Activated T-cell treated with anti-CD3 and anti-CD28 coated beads, Interleukin-2, amount 50 U/mL, for 48 hours (primary cell): ENCODE data around the gene EEPD1.
A peak's percentile ranks its signal among the peaks of the same experiment; 100 is the strongest.
"Not testable (repeated sequence)": the region's sequence is repeated elsewhere in the genome, so short reads cannot be mapped to it uniquely, and the experiment has no call there.

Source experiments
- DNase-seq, 2 experiments: peaks; one replicate each; pipeline ENCODE4 v3.0.0-alpha.2; 2020

The EEPD1 gene

DNA sequence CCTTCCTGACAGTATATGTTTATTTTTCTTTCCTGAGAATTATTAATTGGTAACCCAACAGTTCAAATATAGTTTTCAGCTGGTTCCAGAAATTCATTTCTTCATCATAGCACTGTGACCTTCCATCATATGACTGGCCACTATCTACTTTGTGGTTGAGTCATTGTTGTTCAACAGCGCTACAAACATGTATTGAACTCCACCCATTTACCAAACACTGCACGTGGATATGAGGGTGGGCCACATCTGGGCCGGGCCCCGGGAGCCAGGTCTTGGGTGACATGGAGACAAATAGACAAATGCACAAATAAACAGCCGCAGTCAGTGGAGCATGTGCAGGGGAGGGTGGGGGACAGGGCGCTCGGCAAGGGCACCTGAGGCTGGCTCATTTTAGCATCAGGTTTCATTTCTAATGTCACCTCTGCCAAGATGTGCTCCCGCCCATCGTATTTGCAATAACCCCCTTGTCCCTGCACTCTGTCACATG lies 24.0 kb upstream of the EEPD1 start:
- DNase-seq, result no peak

DNA sequence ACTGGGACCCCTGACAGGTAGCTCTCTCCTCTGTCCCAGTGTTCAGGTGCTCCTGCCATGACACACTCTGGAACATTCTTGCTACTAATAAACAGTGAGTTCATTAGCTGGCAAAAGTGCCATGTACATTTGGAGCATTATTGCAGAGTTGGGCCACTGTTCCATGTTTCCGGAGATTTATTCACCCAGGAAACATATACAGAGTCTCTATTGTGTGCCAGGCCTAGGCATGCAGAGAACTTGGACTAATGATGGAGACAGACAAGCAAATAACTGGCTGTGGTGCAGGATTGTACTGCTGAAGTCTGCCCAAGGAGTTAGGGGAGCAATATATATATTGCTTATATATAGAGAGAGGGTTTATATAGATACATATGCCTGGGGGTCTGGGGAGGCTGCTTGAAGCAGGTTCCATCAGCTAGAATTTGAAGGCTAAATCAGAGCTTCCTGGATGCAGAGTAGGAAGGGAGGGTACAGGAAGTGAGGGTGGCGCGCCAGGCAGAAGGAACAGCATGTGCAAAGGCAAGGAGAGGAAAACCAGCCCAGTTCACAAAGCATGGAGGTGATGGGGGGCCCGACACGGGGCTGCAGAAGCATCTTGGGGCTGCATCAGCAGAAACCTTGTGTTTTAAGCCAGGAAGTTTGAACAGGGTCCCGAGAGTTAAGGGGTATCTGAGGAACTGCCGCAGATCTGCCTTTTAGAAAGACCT lies 22.7 kb upstream of the EEPD1 start:
- DNase-seq, result no peak

GRCh38 chr7:36131026-36131425 lies 22.0 kb upstream of the EEPD1 start:
- DNase-seq, result no peak

DNA sequence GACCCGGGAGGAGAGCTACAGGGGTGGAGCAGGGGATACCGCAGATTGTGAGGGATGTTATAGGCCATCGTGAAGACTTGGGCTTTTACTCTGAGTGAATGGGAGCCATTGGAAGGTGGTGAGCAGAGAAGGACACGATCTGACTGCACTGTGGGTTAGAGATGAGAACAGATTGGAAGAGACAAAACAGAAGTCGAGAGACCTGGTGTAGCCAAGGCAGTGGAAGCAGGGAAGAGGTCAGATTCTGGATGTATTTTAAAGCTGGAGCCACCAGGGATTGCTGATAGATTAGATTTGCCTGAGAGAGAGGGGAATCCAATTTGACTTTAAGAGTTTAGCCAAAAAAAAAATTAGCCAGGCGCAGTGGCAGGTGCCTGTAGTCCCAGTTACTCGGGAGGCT lies 21.6 kb upstream of the EEPD1 start:
- no peak for DNase-seq

DNA sequence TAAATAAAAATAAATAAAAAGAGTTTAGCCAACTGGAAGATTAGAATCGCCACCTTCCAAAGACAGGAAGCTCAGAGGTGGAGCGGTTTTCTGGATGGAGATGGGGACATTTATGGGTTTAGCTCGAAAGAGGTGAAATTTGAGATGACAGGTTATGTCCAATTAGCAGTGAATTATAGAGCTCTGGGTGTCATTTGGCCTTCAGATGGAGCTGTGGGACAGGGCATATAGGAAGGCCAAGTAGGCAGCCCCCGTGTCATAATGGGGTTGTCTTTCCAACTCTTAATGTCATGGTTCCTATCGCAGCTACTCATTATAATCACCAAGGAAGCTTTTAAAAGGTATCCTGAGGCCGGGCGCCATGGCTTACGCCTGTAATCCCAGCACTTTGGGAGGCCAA lies 21.0 kb upstream of the EEPD1 start:
- DNase-seq, result no peak

DNA sequence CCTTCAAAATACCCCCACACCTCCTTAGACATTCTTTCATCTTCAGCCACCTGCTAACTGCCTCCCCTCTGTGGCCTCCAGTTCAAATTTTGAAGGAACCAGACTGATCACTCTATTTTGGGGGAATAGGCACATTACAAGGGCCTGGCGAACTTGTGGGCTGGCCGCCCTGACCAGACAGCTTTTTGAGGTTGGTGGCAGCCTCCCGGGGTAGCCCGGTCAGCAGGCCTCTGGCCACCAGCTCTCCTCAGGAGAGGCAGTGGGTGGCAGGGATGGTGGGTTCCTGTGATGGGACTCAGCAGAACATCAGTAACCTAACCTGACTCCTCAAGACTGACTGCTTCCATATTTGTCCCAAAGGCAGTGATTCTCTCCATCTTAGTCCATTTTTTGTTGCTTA lies 17.4 kb upstream of the EEPD1 start:
- no peak for DNase-seq

DNA sequence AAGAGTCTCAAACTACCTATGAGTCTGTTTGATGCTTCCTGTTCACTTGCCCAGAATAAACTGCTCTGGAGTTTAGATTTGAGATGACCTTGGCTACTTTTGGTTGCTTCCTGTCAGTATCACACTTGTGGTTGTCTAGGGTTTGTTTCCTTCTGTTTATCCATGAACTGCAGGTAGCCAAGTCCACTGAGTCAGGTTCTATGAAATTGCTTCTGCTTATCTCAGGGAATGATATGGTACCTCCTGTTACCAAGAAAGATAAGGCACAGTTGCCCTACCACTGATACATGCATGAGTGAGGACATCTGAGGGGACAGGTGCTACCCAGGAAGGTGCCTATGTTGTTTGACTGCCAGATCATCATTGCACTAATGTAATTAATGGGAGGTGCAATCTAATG lies 15.8 kb upstream of the EEPD1 start:
- DNase-seq, result no peak

- no peak for DNase-seq
Measured at GRCh38 chr7:36137754-36138153, 15.3 kb upstream of the EEPD1 start.

DNA sequence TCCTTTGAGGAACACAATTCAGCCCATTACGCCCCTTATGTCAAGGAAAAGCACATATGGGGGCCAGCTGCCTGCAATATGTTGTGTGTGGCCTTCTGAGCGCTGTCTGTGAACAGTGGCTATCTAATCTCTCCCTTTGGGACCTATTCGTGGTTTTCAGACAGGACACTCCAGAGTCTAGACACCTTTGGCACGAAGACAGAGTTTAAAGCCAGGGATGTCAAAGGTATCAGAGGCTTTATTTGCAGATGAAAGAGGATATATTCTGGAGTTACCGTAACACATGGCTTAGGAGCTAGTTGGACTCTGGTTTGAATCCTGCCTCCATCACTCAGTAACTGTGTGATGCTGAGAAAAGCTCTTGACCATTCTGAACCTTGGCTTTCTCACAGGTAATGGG lies 14.8 kb upstream of the EEPD1 start:
- DNase-seq, result no peak

GRCh38 chr7:36141351-36141750 lies 11.7 kb upstream of the EEPD1 start:
- DNase-seq, result no peak

DNA sequence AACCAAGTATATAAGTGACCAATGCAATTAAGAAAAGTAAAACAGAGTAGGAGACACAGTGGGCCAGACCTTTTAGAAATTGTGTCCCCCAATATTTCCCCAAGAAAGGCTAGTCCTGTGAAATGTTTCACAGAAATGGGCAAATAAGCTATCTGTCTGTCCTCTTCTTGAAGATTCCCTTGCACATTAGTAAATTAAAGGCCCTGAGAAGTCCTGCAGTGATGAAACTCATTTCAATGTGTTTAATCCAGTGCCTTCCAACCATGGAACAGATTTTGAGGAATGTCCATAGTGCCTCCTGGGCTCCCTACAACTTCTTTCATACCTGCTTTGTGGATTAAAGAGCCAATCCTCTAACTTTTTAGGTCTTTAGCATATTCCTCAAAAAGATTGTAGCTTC lies 11.2 kb upstream of the EEPD1 start:
- no peak for DNase-seq

DNA sequence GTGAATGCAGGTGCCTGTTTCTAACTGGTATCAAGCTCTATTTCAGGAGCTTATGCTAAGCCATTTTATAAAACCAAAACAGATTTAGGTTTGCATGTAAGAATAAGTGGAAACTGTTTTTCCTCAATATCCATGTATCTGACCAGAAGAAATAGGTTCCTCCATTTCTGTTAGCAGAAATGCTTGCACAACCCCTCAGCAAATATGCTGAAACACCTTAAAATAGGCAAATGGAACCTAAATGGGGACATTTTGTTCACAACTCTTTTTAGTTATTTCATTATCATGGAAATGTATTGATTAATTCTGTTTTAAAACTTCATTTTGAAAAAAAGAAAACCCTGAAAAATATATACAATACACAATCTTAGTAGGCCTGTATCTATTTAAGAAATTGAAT lies 8.9 kb upstream of the EEPD1 start:
- DNase-seq, result no peak

GRCh38 chr7:36145686-36146085 lies 7.4 kb upstream of the EEPD1 start:
- no peak for DNase-seq

DNA sequence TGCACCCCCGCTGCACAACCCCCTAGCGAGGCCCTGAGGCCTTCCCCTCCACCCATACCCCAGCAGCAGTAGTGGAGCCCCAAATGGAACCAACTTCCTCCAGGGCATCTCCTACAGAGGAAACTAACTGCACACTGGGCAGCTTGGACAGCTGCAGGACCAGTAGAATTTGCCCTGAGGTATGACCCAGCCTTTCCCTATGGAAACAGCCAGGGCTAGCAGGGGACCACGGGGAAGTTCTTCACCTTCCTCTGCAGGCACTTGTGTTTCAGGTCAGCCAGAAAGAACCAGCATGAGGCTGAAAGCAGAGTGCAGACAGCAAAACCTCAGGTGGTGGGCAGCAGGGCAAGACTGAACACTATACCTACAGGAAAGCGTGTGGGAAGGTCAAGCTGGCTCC lies 5.7 kb upstream of the EEPD1 start:
- no peak for DNase-seq

DNA sequence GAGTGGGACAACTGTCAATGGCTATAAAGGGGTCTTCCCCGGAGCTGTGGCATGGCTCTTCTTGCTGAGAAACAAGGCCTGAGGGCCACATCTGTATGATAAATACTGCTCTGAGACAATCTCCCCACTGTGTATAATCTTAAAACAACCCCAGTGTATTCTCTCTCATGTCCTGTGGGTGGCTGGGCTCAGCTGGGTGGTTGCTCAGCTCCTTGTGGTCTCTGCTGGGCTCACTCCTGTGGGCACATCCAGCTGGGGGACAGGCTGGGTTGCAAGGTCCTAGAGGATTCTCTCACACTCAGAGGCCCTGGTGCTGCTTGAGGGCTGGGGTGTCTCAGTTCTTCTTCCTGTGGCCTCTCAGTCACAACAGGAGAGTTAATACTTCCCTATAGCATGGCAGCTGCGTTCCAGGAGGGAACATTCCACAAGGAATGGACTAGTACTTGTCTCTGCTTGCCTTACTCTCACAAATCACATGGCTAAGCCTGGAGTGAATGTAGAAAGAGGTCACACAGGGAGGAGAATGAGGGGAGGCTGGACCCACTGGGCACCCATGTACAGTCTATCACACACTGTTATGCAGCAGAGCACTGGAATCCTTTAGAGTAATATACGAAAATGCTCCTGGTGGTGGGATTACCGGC lies 4.5 kb upstream of the EEPD1 start:
- DNase-seq, result no peak

GRCh38 chr7:36149240-36149639 lies 3.8 kb upstream of the EEPD1 start:
- not testable (repeated sequence) for DNase-seq

DNA sequence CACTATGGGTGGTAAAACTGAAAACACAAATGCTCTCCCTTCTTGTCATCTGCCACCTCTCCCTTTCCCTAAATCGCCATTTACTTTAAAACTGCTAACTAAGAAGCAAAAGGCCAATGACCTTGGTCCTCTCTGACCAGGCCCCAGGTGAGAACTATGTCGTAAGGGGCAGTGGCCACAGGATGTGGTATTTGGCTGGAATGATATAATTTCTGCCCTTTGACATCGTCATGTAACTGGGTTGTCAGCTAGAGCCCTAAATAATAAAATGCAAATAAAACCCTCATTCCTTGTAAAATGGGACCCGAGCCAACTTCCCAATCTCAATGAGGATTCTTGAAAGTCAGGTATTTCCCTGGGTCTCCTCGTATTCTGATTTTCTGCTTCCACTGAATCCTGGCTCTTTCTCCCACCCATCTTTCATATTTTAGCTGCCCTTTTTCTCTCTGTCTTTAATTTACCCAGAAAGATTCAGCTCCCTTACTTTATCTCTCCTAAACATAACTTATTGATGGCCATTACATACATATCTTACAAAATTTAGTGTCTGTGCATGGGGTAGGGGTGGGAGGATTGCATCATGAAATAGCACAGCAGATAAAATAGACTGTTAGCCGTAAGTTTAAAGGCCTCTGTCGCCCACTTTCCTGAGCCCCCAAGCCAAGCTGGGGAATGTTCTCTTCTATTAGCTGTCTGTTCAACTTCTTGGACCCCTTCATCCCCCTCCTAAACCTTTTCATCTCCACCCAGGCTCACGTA lies 3.2 kb upstream of the EEPD1 start:
- DNase-seq, result no peak

- DNase-seq, result no peak
Measured at GRCh38 chr7:36151921-36152755, 916 bp upstream of the EEPD1 start.

- peak in 1 of 2 experiments; percentile 62 for DNase-seq
Measured at GRCh38 chr7:36153571-36154097, 580 bp downstream of the EEPD1 start.

- no peak for DNase-seq
Measured at GRCh38 chr7:36154255-36155212, 1.5 kb downstream of the EEPD1 start.

- no peak for DNase-seq
Measured at GRCh38 chr7:36155811-36156361, 2.8 kb downstream of the EEPD1 start.
